IPS-15b (cell line): Measurements from ENCODE around the gene ARHGAP24.

Experiments used
- H3K27me3 ChIP-seq: one replicate; pipeline ENCODE4 v1.6.1; 2013; ENCODE audit warnings: low read length; ENCODE audit not compliant: control insufficient read depth, insufficient read depth
- H3K36me3 ChIP-seq: one replicate; pipeline ENCODE4 v1.6.1; 2013; ENCODE audit warnings: low read length; ENCODE audit not compliant: control insufficient read depth, insufficient read depth
- H3K4me1 ChIP-seq: one replicate; pipeline ENCODE4 v1.6.1; 2013; ENCODE audit warnings: mild to moderate bottlenecking, low read length; ENCODE audit not compliant: control insufficient read depth, insufficient read depth
- H3K4me3 ChIP-seq: one replicate; pipeline ENCODE4 v1.5.1; 2013; ENCODE audit warnings: low read depth, low read length
- H3K9ac ChIP-seq: one replicate; pipeline ENCODE4 v1.6.1; 2013; ENCODE audit warnings: low read depth, mild to moderate bottlenecking, low read length
- H3K9me3 ChIP-seq: one replicate; pipeline ENCODE4 v1.6.1; 2013; ENCODE audit warnings: mild to moderate bottlenecking, low read length; ENCODE audit not compliant: control insufficient read depth, insufficient read depth

ARHGAP24 gene

GRCh38 chr4:85569730-85570299 lies 94.9 kb downstream of the ARHGAP24 start:
- H3K27me3 ChIP-seq: no peaks in the 10 kb centered on the region
- H3K36me3 ChIP-seq: no peaks in the 10 kb centered on the region
- no peak overlapping the region for H3K4me3 ChIP-seq
- H3K9ac ChIP-seq: no peak overlapping the region
- H3K9me3 ChIP-seq: no peaks in the 10 kb centered on the region
- H3K4me1 ChIP-seq: no peaks in the 10 kb centered on the region

- Histone ChIP-seq H3K9ac (no peak overlapping the region), H3K4me3 (no peak overlapping the region), H3K27me3 (no peaks in the 10 kb centered on the region), H3K9me3 (no peaks in the 10 kb centered on the region), H3K4me1 (no peaks in the 10 kb centered on the region), H3K36me3 (no peaks in the 10 kb centered on the region)
Observed at GRCh38 chr4:85570388-85570787, 95.4 kb downstream of the ARHGAP24 start.

DNA sequence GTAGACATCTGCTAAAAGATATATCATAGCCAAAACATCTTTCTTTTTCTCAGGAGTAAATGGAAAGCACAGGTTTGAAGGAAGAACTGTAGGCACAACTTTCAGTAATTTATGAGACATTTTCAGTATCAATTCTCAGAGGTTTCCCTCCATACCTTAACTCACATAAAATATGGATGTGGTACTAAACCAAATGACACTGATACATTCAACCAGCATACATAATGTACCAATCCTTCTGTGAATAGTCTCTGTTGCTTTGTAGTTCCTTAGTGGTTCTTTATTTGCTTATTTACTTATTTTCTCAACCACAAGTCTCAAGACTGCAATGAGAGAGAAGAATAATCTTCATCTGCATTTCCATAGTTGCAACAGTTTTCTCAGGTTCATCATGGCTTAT lies 96.1 kb downstream of the ARHGAP24 start:
- no peak overlapping the region for H3K4me3 ChIP-seq
- H3K4me1 ChIP-seq: no peaks in the 10 kb centered on the region
- no peaks in the 10 kb centered on the region for H3K9me3 ChIP-seq
- H3K27me3 ChIP-seq: no peaks in the 10 kb centered on the region
- H3K36me3 ChIP-seq: no peaks in the 10 kb centered on the region
- no peak overlapping the region for H3K9ac ChIP-seq

- Histone ChIP-seq H3K4me3 (no peak overlapping the region), H3K9me3 (no peaks in the 10 kb centered on the region), H3K36me3 (no peaks in the 10 kb centered on the region), H3K4me1 (no peaks in the 10 kb centered on the region), H3K9ac (no peak overlapping the region), H3K27me3 (no peaks in the 10 kb centered on the region)
Observed at GRCh38 chr4:85573270-85573669, 98.3 kb downstream of the ARHGAP24 start.

GRCh38 chr4:85577307-85577706 lies 102.4 kb downstream of the ARHGAP24 start:
- Histone ChIP-seq H3K27me3 (no peaks in the 10 kb centered on the region), H3K4me3 (no peak overlapping the region), H3K9ac (no peak overlapping the region)

GRCh38 chr4:85579942-85580341 lies 105.0 kb downstream of the ARHGAP24 start:
- no peak overlapping the region for H3K9ac ChIP-seq
- H3K9me3 ChIP-seq: no peaks in the 10 kb centered on the region
- no peak overlapping the region for H3K4me3 ChIP-seq

More at GRCh38 chr4:85577307-85577706, 102.4 kb downstream of the ARHGAP24 start:
- Histone ChIP-seq H3K9me3 (no peaks in the 10 kb centered on the region), H3K36me3 (no peaks in the 10 kb centered on the region), H3K4me1 (no peaks in the 10 kb centered on the region)

GRCh38 chr4:85580489-85580888 lies 105.5 kb downstream of the ARHGAP24 start:
- H3K4me1 ChIP-seq: no peaks in the 10 kb centered on the region
- H3K9ac ChIP-seq: no peak overlapping the region
- no peaks in the 10 kb centered on the region for H3K27me3 ChIP-seq
- H3K36me3 ChIP-seq: no peaks in the 10 kb centered on the region
- no peaks in the 10 kb centered on the region for H3K9me3 ChIP-seq
- no peak overlapping the region for H3K4me3 ChIP-seq

More at GRCh38 chr4:85579942-85580341, 105.0 kb downstream of the ARHGAP24 start:
- H3K27me3 ChIP-seq: no peaks in the 10 kb centered on the region
- no peaks in the 10 kb centered on the region for H3K36me3 ChIP-seq
- no peaks in the 10 kb centered on the region for H3K4me1 ChIP-seq

- Histone ChIP-seq H3K27me3 (no peaks in the 10 kb centered on the region), H3K36me3 (no peaks in the 10 kb centered on the region), H3K9me3 (no peaks in the 10 kb centered on the region), H3K4me3 (no peak overlapping the region), H3K4me1 (no peaks in the 10 kb centered on the region), H3K9ac (no peak overlapping the region)
Observed at GRCh38 chr4:85587952-85588351, 113.0 kb downstream of the ARHGAP24 start.

- H3K9ac ChIP-seq: no peak overlapping the region
- H3K4me3 ChIP-seq: no peak overlapping the region
- H3K4me1 ChIP-seq: no peaks in the 10 kb centered on the region
- no peaks in the 10 kb centered on the region for H3K36me3 ChIP-seq
- H3K9me3 ChIP-seq: no peaks in the 10 kb centered on the region
- H3K27me3 ChIP-seq: no peaks in the 10 kb centered on the region
Observed at GRCh38 chr4:85591406-85592098, 116.6 kb downstream of the ARHGAP24 start.

DNA sequence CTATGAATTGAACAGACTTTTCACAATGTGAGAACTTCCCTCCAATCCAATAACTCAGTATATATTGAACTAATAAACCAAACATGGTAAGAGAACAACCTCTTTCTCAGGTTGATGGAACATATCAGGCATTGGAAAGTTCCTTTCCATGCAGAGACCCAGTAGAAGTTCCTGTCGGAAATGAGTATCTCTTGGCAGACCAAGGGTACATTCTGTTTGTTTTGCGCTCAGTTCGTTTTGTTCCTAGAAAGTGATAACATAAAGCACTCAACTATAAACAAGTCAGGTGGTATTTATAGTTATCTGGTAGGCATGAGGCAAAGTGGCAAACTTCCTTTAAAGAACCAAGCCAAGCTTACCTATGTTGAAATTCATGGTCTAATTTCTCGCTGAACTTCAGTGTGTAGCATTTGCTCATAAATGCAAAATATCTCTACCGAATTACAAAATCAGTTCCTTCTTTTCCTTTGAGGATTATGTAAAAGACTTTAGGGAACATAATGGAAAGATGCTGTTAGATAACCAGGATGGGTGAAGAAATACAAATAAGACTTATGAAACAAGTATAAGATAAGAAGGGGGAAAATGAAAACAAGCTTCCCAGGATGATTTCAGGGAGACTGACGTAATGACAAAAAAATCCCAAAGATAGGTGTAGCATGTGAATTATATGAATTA lies 120.3 kb downstream of the ARHGAP24 start:
- no peak overlapping the region for H3K9ac ChIP-seq
- H3K27me3 ChIP-seq: no peaks in the 10 kb centered on the region
- no peaks in the 10 kb centered on the region for H3K4me1 ChIP-seq
- H3K9me3 ChIP-seq: no peaks in the 10 kb centered on the region
- no peaks in the 10 kb centered on the region for H3K36me3 ChIP-seq
- H3K4me3 ChIP-seq: no peak overlapping the region

DNA sequence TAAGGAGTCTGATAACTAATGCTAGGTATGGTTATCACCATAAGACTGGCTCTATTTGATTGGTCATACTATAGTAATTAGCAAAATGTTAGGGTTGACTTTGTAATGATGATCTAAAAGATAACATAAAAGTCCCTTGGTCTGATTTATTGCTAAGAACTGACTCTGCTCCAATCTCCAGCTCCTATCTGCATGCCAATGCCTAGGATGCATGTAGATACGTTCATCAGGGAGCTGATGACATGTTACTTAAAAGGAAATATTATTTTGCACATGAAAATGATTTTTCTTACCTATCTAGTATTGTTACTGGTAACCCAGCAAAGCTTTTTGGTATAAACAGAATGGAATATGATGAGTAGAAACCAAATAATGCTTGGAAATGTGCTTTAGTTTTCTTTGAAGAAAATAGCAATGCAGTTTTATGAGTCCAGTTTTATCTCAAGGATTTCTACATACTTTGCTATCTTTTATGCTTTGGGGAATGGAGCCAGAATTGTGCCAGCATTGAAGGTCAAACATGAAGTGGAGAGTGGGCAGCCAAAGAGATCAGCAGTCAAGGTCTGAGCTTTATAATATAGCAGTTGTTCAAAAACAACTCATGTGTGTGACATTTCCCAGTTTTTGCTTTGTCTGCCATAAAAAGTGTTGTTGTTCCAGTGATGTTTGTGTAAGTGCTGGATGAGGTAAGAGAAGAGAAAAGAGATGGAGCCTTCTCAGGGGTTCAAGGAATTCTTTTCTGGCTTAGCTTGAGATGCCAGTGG lies 121.0 kb downstream of the ARHGAP24 start:
- Histone ChIP-seq H3K9me3 (no peaks in the 10 kb centered on the region), H3K4me3 (no peak overlapping the region), H3K36me3 (no peaks in the 10 kb centered on the region), H3K9ac (no peak overlapping the region), H3K27me3 (no peaks in the 10 kb centered on the region), H3K4me1 (no peaks in the 10 kb centered on the region)
